ENCODE results near the gene CLDN1. TPM values are rescaled to one million over a fixed set of nuclear protein-coding genes. Genes with fewer than 3 reads are reported as not detected.
"Not testable (repeated sequence)": the region's sequence is repeated elsewhere in the genome, so short reads cannot be mapped to it uniquely, and the experiment has no call there.

Gene CLDN1
- total RNA-seq, 1 donor from 2014 or later = 0.39 TPM

GRCh38 chr3:190294030-190294429 is 28.2 kb downstream of the CLDN1 start:
- intact Hi-C loops (cut with micrococcal nuclease) = no loop called here

GRCh38 chr3:190293621-190294020 is 28.6 kb downstream of the CLDN1 start:
- intact Hi-C loops (cut with micrococcal nuclease) = no loop called here

GRCh38 chr3:190291994-190292584 is 30.2 kb downstream of the CLDN1 start:
- intact Hi-C loops (cut with micrococcal nuclease) = no loop called here

GRCh38 chr3:190289989-190290388 is 32.3 kb downstream of the CLDN1 start:
- intact Hi-C loops (cut with micrococcal nuclease) = no loop called here

- intact Hi-C loops (cut with micrococcal nuclease) = no loop called here
These were observed 33.4 kb downstream of the CLDN1 start for GRCh38 chr3:190288836-190289235.

GRCh38 chr3:190286014-190286413 is 36.2 kb downstream of the CLDN1 start:
- intact Hi-C loops (cut with micrococcal nuclease) = no loop called here

- intact Hi-C loops (cut with micrococcal nuclease) = no loop called here
These were observed 40.8 kb downstream of the CLDN1 start for GRCh38 chr3:190281308-190282051.

- intact Hi-C loops (cut with micrococcal nuclease) = no loop called here
These were observed 42.6 kb downstream of the CLDN1 start for GRCh38 chr3:190279690-190280089.

GRCh38 chr3:190272747-190273146 is 49.5 kb downstream of the CLDN1 start:
- intact Hi-C loops (cut with micrococcal nuclease) = no loop called here

- intact Hi-C loops (cut with micrococcal nuclease) = no loop called here
These were observed 53.1 kb downstream of the CLDN1 start for GRCh38 chr3:190269101-190269500.

- intact Hi-C loops (cut with micrococcal nuclease) = not testable (repeated sequence)
These were observed 54.8 kb downstream of the CLDN1 start for GRCh38 chr3:190267464-190267863.

- intact Hi-C loops (cut with micrococcal nuclease) = no loop called here
These were observed 55.3 kb downstream of the CLDN1 start for GRCh38 chr3:190266913-190267290.

- intact Hi-C loops (cut with micrococcal nuclease) = no loop called here
These were observed 55.9 kb downstream of the CLDN1 start for GRCh38 chr3:190266265-190266912.

- intact Hi-C loops (cut with micrococcal nuclease) = no loop called here
These were observed 56.5 kb downstream of the CLDN1 start for GRCh38 chr3:190265796-190266195.

GRCh38 chr3:190265126-190265525 is 57.1 kb downstream of the CLDN1 start:
- intact Hi-C loops (cut with micrococcal nuclease) = no loop called here

- intact Hi-C loops (cut with micrococcal nuclease) = no loop called here
These were observed 60.5 kb downstream of the CLDN1 start for GRCh38 chr3:190261740-190262139.

- intact Hi-C loops (cut with micrococcal nuclease) = no loop called here
These were observed 61.2 kb downstream of the CLDN1 start for GRCh38 chr3:190261015-190261414.

GRCh38 chr3:190260301-190260700 is 61.9 kb downstream of the CLDN1 start:
- intact Hi-C loops (cut with micrococcal nuclease) = no loop called here

GRCh38 chr3:190258634-190259033 is 63.6 kb downstream of the CLDN1 start:
- intact Hi-C loops (cut with micrococcal nuclease) = no loop called here
